ENCODE data around the gene SCUBE1.

Gene SCUBE1

DNA sequence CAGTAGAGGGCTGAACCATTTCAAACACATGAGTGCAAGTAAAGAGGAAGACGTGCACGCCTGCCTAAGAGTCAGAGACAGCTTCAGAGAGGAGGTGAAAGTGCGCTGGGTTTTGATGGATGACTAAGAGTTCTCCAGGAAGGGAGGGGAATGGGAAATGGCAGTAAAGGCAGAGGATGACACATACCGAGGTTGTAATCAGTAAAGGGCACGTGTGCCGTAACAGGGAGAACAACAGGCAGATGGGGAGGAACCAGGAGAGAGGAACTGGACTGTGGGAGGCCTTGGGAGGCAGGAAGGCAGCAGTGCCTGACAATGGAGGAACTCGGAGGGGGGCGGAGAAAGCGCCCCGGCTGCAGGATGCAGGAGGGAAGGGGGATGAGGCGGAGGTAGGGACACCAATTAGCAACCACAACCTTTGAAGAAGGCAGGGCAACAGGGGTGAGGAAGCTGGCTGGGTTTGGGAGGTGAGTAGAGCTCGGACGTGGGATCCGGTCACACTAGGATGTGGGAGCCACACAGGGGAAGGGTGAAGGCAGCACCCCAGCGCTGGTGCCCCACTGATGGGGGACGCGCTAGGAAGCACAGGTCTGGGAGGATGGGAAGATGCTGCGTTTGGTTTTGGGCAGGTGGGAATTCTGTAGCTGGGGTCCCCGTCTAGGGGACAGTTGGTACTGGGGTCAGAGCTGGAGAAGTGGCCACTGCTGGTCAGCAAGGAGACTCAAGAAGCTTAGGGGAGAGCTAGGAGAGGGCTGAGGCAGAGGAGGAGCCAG lies 67.4 kb downstream of the SCUBE1 start:
- Histone ChIP-seq H2BK120ac (ENCODE audit: insufficient read depth, low read length, poor library complexity) (no peak overlapping the region), H4K91ac (ENCODE audit: low read depth, low read length) (no peak overlapping the region), H3K79me1 (ENCODE audit: low read length) (no peaks in the 10 kb centered on the region), H3K4me2 (ENCODE audit: low read length) (no peak overlapping the region), H3K27me3 (ENCODE audit: insufficient read depth, low read length) (no peaks in the 10 kb centered on the region), H2AFZ (ENCODE audit: insufficient read depth, low read length, poor library complexity) (no peak overlapping the region), H2BK12ac (ENCODE audit: low read length) (no peak overlapping the region), H3K27ac (ENCODE audit: low read depth, low read length) (no peak overlapping the region), H3K9ac (ENCODE audit: low read length) (no peak overlapping the region), H3K4ac (ENCODE audit: low read depth, low read length) (no peak overlapping the region), H2BK5ac (ENCODE audit: low read depth, low read length, poor library complexity) (no peak overlapping the region), H3K4me3 (ENCODE audit: low read depth, low read length) (no peak overlapping the region), H3K36me3 (ENCODE audit: control insufficient read depth in 1 of 2, insufficient read depth in 2 of 2, low read length in 2 of 2) (no peaks in the 10 kb centered on the region), H4K8ac (ENCODE audit: low read depth, low read length) (no peak overlapping the region), H3K79me2 (ENCODE audit: control insufficient read depth, insufficient read depth, low read length, poor library complexity) (no peaks in the 10 kb centered on the region), H3K4me1 (ENCODE audit: control insufficient read depth in 1 of 2, insufficient read depth in 2 of 2, low read length in 2 of 2) (peaks cover 3 to 12% of the 10 kb centered on the region in 2 experiments), H3K14ac (ENCODE audit: low read length) (no peak overlapping the region), H4K12ac (ENCODE audit: low read depth, low read length) (no peak overlapping the region), H3K23ac (ENCODE audit: low read length) (no peak overlapping the region), H3K9me3 (ENCODE audit: insufficient read depth, low read depth, low read length) (no peaks in the 10 kb centered on the region), H2AK5ac (ENCODE audit: low read length) (no peak overlapping the region), H3K18ac (ENCODE audit: low read length) (no peak overlapping the region)
- peak; percentile 93 to 94 for DNase-seq
- WGBS (ENCODE audit: extremely low coverage, insufficient coverage, insufficient read length), result no CpG with 5 or more reads among the region's 19 CpGs

DNA sequence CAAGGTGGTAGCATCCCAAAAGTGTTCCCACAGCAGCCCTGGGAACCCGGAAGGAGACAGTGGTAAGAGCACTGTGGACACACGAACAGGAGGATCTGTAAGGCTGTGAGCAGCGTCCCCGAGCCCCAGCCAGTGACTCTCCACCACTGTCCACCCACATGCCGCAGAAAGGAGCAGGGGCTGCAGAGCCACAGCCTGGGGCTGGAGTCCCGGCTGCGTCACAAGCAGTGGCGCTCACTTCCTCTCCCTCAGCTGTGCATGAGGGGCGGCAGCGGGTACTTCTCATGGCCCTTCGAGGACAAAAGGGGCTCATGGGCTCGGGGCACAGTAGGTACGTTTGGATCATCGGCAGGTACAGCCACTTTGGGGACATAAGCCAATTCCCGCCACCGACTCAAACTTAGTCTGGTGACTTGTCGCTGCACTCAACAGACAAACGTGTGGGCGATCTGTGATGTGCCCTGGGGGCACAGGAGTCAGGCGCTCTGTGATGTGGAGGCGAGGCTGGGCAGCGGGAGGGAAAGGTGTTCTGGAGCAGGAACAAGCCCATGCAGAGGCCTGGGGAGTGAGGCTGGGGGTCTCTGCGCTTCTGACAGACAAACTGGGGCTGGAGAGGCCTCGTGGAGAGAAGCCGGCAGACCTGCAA lies 68.5 kb downstream of the SCUBE1 start:
- peak; percentile 86 to 92 for DNase-seq
- H3K9ac ChIP-seq (ENCODE audit: low read length), result no peak overlapping the region
- no peak overlapping the region for H3K4me2 ChIP-seq (ENCODE audit: low read length)
- no peak overlapping the region for H4K8ac ChIP-seq (ENCODE audit: low read depth, low read length)
- peaks cover 3 to 12% of the 10 kb centered on the region in 2 experiments for H3K4me1 ChIP-seq (ENCODE audit: control insufficient read depth in 1 of 2, insufficient read depth in 2 of 2, low read length in 2 of 2)
- no peak overlapping the region for H4K91ac ChIP-seq (ENCODE audit: low read depth, low read length)
- no peak overlapping the region for H2BK5ac ChIP-seq (ENCODE audit: low read depth, low read length, poor library complexity)
- H3K23ac ChIP-seq (ENCODE audit: low read length), result no peak overlapping the region
- H4K12ac ChIP-seq (ENCODE audit: low read depth, low read length), result no peak overlapping the region
- H3K79me2 ChIP-seq (ENCODE audit: control insufficient read depth, insufficient read depth, low read length, poor library complexity), result no peaks in the 10 kb centered on the region
- no peaks in the 10 kb centered on the region for H3K27me3 ChIP-seq (ENCODE audit: insufficient read depth, low read length)
- H3K14ac ChIP-seq (ENCODE audit: low read length), result no peak overlapping the region
- no peak overlapping the region for H3K4ac ChIP-seq (ENCODE audit: low read depth, low read length)
- WGBS (ENCODE audit: extremely low coverage, insufficient coverage, insufficient read length), result no CpG with 5 or more reads among the region's 25 CpGs
- H3K4me3 ChIP-seq (ENCODE audit: low read depth, low read length), result no peak overlapping the region
- no peak overlapping the region for H2BK120ac ChIP-seq (ENCODE audit: insufficient read depth, low read length, poor library complexity)
- no peak overlapping the region for H2AFZ ChIP-seq (ENCODE audit: insufficient read depth, low read length, poor library complexity)
- no peak overlapping the region for H2BK12ac ChIP-seq (ENCODE audit: low read length)
- H2AK5ac ChIP-seq (ENCODE audit: low read length), result no peak overlapping the region
- no peaks in the 10 kb centered on the region for H3K79me1 ChIP-seq (ENCODE audit: low read length)
- no peaks in the 10 kb centered on the region for H3K9me3 ChIP-seq (ENCODE audit: insufficient read depth, low read depth, low read length)
- no peak overlapping the region for H3K18ac ChIP-seq (ENCODE audit: low read length)
- H3K36me3 ChIP-seq (ENCODE audit: control insufficient read depth in 1 of 2, insufficient read depth in 2 of 2, low read length in 2 of 2), result no peaks in the 10 kb centered on the region
- H3K27ac ChIP-seq (ENCODE audit: low read depth, low read length), result no peak overlapping the region

DNA sequence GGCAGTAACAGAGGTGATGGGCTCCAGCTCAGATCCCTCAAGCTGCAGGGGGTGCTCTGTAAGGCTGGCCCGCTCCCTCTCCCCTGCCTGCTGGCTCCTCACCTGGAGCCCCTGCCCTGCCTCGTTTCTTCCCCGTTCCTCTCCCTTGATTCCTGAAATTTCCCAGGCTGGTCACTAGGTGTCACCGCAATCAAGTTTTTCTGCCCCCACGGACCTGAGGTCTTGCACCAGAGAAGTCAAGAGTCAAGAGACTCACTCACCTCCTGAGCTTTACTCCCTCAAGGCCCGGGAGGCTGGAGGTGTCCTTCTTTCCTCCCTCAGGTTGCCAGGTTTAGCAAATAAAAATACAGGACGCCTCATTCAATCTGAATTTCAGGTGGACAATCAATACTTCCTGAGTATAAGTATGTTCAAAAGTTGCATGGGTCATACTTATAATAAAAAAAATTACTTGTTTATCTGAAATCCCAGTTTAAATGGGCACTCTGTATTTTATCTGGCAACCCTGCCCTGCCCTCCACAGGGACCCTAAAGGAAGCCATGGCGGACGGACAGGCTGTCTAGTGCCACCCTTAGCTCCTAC lies 69.2 kb downstream of the SCUBE1 start:
- H3K4me1 ChIP-seq (ENCODE audit: control insufficient read depth in 1 of 2, insufficient read depth in 2 of 2, low read length in 2 of 2), result peaks cover 3 to 12% of the 10 kb centered on the region in 2 experiments
- no peak overlapping the region for H4K91ac ChIP-seq (ENCODE audit: low read depth, low read length)
- no peak overlapping the region for H2BK120ac ChIP-seq (ENCODE audit: insufficient read depth, low read length, poor library complexity)
- H3K14ac ChIP-seq (ENCODE audit: low read length), result no peak overlapping the region
- H3K27ac ChIP-seq (ENCODE audit: low read depth, low read length), result no peak overlapping the region
- DNase-seq, result peak; percentile 66 to 83
- no peak overlapping the region for H2AFZ ChIP-seq (ENCODE audit: insufficient read depth, low read length, poor library complexity)
- WGBS (ENCODE audit: extremely low coverage, insufficient coverage, insufficient read length), result no CpG with 5 or more reads among the region's 9 CpGs
- no peaks in the 10 kb centered on the region for H3K79me1 ChIP-seq (ENCODE audit: low read length)
- no peak overlapping the region for H2BK12ac ChIP-seq (ENCODE audit: low read length)
- no peak overlapping the region for H3K18ac ChIP-seq (ENCODE audit: low read length)
- no peak overlapping the region for H3K4me2 ChIP-seq (ENCODE audit: low read length)
- H3K4ac ChIP-seq (ENCODE audit: low read depth, low read length), result no peak overlapping the region
- H2BK5ac ChIP-seq (ENCODE audit: low read depth, low read length, poor library complexity), result no peak overlapping the region
- H3K23ac ChIP-seq (ENCODE audit: low read length), result no peak overlapping the region
- peaks cover 6% of the 10 kb centered on the region for H3K9me3 ChIP-seq (ENCODE audit: insufficient read depth, low read depth, low read length)
- H3K27me3 ChIP-seq (ENCODE audit: insufficient read depth, low read length), result no peaks in the 10 kb centered on the region
- H3K36me3 ChIP-seq (ENCODE audit: control insufficient read depth in 1 of 2, insufficient read depth in 2 of 2, low read length in 2 of 2), result no peaks in the 10 kb centered on the region
- H3K9ac ChIP-seq (ENCODE audit: low read length), result no peak overlapping the region
- H2AK5ac ChIP-seq (ENCODE audit: low read length), result no peak overlapping the region
- H4K12ac ChIP-seq (ENCODE audit: low read depth, low read length), result no peak overlapping the region
- H4K8ac ChIP-seq (ENCODE audit: low read depth, low read length), result no peak overlapping the region
- no peak overlapping the region for H3K4me3 ChIP-seq (ENCODE audit: low read depth, low read length)
- no peaks in the 10 kb centered on the region for H3K79me2 ChIP-seq (ENCODE audit: control insufficient read depth, insufficient read depth, low read length, poor library complexity)

DNA sequence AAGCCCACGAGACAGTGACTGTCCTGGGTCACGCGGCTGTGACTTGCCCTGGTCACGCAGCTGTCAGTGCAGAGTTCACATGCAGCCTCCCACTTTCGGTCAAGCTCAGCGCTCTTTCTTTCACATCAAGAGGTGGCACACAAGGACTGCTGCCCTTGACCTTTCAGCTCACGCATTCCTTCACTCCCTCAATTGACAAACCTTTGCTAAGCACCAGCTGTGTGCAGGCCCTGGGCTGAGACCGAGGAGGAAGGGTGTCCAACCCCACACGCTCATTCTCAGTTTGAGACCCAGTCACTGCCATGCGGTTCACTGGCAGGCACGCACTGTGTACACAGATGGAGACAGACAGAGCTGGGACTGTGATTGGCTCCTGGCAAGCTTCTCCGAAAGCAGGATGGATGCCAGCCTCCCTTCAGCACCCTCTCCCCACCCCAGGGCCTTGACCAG lies 70.3 kb downstream of the SCUBE1 start:
- Histone ChIP-seq H3K27me3 (ENCODE audit: insufficient read depth, low read length) (no peaks in the 10 kb centered on the region), H3K4ac (ENCODE audit: low read depth, low read length) (no peak overlapping the region), H2BK120ac (ENCODE audit: insufficient read depth, low read length, poor library complexity) (no peak overlapping the region), H3K9me3 (ENCODE audit: insufficient read depth, low read depth, low read length) (peaks cover 9% of the 10 kb centered on the region), H4K91ac (ENCODE audit: low read depth, low read length) (no peak overlapping the region), H3K79me1 (ENCODE audit: low read length) (no peaks in the 10 kb centered on the region), H3K4me2 (ENCODE audit: low read length) (no peak overlapping the region), H2AFZ (ENCODE audit: insufficient read depth, low read length, poor library complexity) (no peak overlapping the region), H4K8ac (ENCODE audit: low read depth, low read length) (no peak overlapping the region), H3K14ac (ENCODE audit: low read length) (no peak overlapping the region), H3K79me2 (ENCODE audit: control insufficient read depth, insufficient read depth, low read length, poor library complexity) (no peaks in the 10 kb centered on the region), H3K23ac (ENCODE audit: low read length) (no peak overlapping the region), H3K4me1 (ENCODE audit: control insufficient read depth in 1 of 2, insufficient read depth in 2 of 2, low read length in 2 of 2) (peaks cover 3 to 12% of the 10 kb centered on the region in 2 experiments), H3K4me3 (ENCODE audit: low read depth, low read length) (no peak overlapping the region), H2BK12ac (ENCODE audit: low read length) (no peak overlapping the region), H3K9ac (ENCODE audit: low read length) (no peak overlapping the region), H2AK5ac (ENCODE audit: low read length) (no peak overlapping the region), H4K12ac (ENCODE audit: low read depth, low read length) (no peak overlapping the region), H3K36me3 (ENCODE audit: control insufficient read depth in 1 of 2, insufficient read depth in 2 of 2, low read length in 2 of 2) (no peaks in the 10 kb centered on the region), H3K18ac (ENCODE audit: low read length) (no peak overlapping the region), H2BK5ac (ENCODE audit: low read depth, low read length, poor library complexity) (no peak overlapping the region), H3K27ac (ENCODE audit: low read depth, low read length) (no peak overlapping the region)
- no CpG with 5 or more reads among the region's 12 CpGs for WGBS (ENCODE audit: extremely low coverage, insufficient coverage, insufficient read length)
- DNase-seq, result no peak
